WI38 (cell line): Measurements from ENCODE around the gene PPDPF.
"Not testable (repeated sequence)": the region's sequence is repeated elsewhere in the genome, so short reads cannot be mapped to it uniquely, and the experiment has no call there.

Experiments used
- H3K4me3 ChIP-seq: 2 replicates; pipeline ENCODE4 v1.5.1; 2011; ENCODE audit warnings: low read depth, mild to moderate bottlenecking, control low read depth, low read length
- CTCF ChIP-seq: IDR thresholded peaks from 2 replicates; pipeline ENCODE4 v1.5.1; 2012; ENCODE audit warnings: low read depth, mild to moderate bottlenecking, control low read depth, low read length

PPDPF gene

GRCh38 chr20:63557481-63557891 is 36.9 kb downstream of the PPDPF start:
- H3K4me3 ChIP-seq = no peak overlapping the region
- no peak for TF ChIP-seq CTCF

DNA sequence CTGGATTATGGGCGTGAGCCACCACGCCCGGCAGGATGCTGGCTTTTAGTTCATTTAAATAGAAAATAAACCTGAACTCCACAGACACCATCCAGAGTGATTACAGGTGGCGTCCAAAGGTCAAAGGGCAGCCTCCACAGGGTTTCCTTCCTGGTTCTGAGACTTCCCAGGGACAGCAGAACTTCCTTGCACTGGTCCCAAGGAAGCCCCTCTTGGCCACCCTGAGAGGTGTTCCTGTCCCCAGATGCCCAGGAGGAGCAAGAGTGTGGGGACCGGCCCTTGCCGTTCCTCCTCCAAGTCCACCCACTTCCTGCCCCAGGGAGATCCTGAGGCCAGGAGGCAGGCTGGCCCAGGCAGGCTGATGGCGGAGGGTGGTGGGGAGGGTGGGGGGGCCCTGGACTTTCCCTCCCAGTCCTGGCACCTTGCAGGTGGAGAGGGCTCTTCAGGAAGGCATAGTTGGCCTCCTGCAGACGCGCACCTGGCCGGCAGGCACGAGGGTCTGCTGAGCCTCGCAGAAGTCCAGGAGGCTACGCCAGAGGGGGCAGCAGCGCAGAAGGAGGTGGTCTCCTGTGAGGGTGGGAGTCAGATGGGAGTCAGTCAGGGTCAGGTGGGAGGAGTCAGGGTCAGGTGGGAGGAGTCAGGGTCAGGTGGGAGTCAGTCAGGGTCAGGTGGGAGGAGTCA is 38.4 kb downstream of the PPDPF start:
- no peak for TF ChIP-seq CTCF
- no peak overlapping the region for H3K4me3 ChIP-seq

DNA sequence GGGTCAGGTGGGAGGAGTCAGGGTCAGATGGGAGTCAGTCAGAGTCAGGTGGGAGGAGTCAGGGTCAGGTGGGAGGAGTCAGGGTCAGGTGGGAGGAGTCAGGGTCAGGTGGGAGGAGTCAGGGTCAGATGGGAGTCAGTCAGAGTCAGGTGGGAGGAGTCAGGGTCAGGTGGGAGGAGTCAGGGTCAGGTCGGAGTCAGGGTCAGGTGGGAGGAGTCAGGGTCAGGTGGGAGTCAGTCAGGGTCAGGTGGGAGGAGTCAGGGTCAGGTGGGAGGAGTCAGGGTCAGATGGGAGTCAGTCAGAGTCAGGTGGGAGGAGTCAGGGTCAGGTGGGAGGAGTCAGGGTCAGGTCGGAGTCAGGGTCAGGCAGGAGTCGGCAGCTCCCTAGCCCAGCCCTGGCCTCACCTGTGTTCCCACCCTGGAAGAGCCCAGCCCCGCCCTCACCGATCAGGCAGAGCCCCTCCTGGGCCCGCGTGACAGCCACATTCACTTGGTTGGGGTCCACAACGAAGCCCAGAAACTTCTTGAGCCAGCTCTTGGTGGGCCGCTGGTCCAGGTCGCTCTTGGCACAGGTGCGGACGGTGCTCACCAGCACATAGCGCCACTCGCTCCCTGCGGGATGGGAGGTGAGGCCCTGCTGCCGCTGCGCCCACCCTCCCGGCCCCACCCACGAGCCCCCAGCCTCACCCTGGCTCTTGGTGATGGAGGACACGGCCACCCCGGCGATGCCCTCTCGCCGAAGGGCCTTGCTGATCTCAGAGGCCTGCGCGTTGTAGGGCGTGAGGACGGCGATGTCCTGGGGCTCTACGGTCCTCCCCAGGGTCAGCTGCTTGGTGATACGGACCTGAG is 39.1 kb downstream of the PPDPF start:
- not testable (repeated sequence) for H3K4me3 ChIP-seq

DNA sequence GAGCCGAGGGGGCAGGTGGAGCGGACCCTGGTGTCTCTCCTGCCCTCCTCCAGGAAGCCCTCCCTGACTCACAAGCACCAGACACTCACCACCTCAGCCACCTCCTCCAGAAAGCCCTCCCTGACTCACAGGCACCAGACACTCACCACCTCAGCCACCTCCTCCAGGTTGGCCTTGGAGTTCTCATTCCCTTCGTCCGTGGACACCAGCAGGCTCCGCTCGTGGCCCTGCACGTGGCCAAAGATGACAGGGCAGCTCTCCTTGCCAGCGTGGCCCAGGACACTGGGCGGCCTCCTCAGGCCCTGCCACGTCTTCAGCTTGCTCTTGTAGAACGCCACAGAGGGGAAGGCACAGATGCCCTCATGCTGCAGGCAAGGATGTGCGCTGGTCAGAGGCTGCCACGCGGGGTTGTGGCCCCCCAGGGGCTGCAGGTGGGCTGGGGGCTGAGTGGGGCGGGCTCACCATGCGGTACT is 39.8 kb downstream of the PPDPF start:
- H3K4me3 ChIP-seq = no peak overlapping the region
- no peak for TF ChIP-seq CTCF

DNA sequence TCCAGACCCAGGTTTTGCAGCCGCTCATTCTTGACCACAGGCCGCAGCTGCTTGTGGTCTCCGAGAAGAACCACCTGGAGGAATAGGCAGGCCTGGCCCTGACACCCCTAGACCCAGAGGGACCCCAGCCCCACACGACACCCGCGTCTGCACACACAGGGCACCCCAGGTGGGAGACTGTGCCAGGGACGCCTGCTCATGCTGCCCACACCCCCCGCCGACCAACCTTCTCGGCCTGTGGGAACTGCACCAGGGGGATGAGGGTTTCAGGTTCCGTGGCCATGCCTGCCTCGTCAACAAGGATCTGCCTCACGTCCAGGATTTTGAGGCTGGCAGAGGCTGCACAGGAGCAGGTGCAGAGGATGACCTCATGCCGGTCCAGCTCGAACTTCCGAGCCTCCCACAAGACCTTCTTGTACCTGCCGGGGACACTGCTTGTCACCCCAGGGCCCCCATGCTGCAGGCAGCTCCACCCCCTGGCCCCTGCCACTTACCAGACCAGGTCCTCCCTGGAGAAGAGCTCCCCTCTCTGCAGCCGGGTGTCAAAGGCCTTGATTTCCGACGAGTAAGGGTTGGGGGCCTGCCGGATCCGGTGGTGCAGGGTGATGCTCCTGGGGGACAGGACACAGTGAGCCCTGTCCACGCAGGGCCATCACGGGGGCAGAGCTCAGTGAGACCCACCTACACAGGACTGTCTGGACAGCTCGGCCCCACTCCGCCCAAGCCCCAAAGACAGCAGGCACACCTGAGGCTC is 40.5 kb downstream of the PPDPF start:
- TF ChIP-seq CTCF = no peak
- H3K4me3 ChIP-seq = no peak overlapping the region

GRCh38 chr20:63561624-63562396 is 41.2 kb downstream of the PPDPF start:
- no peak overlapping the region for H3K4me3 ChIP-seq
- TF ChIP-seq CTCF = no peak
